Measurements from ENCODE around the gene FOXF1. TPM values are rescaled to one million over a fixed set of nuclear protein-coding genes. Genes with fewer than 3 reads are reported as not detected.

FOXF1 gene
- polyA plus RNA-seq, 3 donors: not detected

GRCh38 chr16:86497551-86498021 lies 12.7 kb upstream of the FOXF1 start:
- Histone ChIP-seq H2AFZ (ENCODE audit: insufficient read depth, low read depth, low read length, poor library complexity, severe bottlenecking) (no peak overlapping the region), H3K9ac (ENCODE audit: insufficient read depth, low read length, poor library complexity, severe bottlenecking) (no peak overlapping the region), H3K4me1 (ENCODE audit: control insufficient read depth in 1 of 2, insufficient read depth in 2 of 2, low read length in 2 of 2) (no peaks in the 10 kb centered on the region), H3K4me2 (replicated peaks; ENCODE audit: extremely low read depth, low read length, poor library complexity, severe bottlenecking) (no peak overlapping the region), H4K20me1 (ENCODE audit: insufficient read depth, low read length) (no peaks in the 10 kb centered on the region), H3K9me3 (replicated peaks in 1 of 2; ENCODE audit: control insufficient read depth in 1 of 2, insufficient read depth in 1 of 2, low read length in 2 of 2) (peaks cover 0 to 46% of the 10 kb centered on the region in 2 donors), H3K36me3 (replicated peaks in 1 of 2; ENCODE audit: control insufficient read depth in 1 of 2, insufficient read depth in 2 of 2, low read length in 2 of 2) (no peaks in the 10 kb centered on the region), H3K4me3 (replicated peaks in 1 of 3; ENCODE audit: low read depth in 2 of 3, low read length in 3 of 3) (no peak overlapping the region), H3K27ac (ENCODE audit: low read depth in 1 of 2, low read length in 2 of 2) (no peak overlapping the region), H3K27me3 (ENCODE audit: control insufficient read depth in 2 of 2, insufficient read depth in 2 of 2, low read length in 2 of 2) (peaks cover 77 to 95% of the 10 kb centered on the region in 2 donors), H3K79me2 (ENCODE audit: insufficient read depth, low read length) (no peaks in the 10 kb centered on the region)
- no peak for DNase-seq
- TF ChIP-seq CTCF (IDR thresholded peaks at IDR 0.05): no peak
- intact Hi-C loops (cut with micrococcal nuclease): no loop called here
- WGBS (ENCODE audit: insufficient coverage): 12% methylated on average over 28 of the region's 44 CpGs
- Mint-ChIP-seq H3K4me1 (no peaks in the 10 kb centered on the region), H3K36me3 (no peaks in the 10 kb centered on the region), H3K27ac (no peak overlapping the region), H3K4me3 (peak overlapping the region in 1 of 2 donors; percentile 30), H3K9me3 (peaks cover 0 to 14% (median 5%) of the 10 kb centered on the region in 7 donors), H3K27me3 (ENCODE audit: low read depth in 3 of 3) (peaks cover 92 to 99% (median 96%) of the 10 kb centered on the region in 3 donors)

- 5% methylated on average over 24 of the region's 29 CpGs for WGBS (ENCODE audit: insufficient coverage)
- peaks cover 79 to 96% of the 10 kb centered on the region in 2 donors for H3K27me3 ChIP-seq (ENCODE audit: control insufficient read depth in 2 of 2, insufficient read depth in 2 of 2, low read length in 2 of 2)
- no peak overlapping the region for H3K4me2 ChIP-seq (replicated peaks; ENCODE audit: extremely low read depth, low read length, poor library complexity, severe bottlenecking)
- intact Hi-C loops (cut with micrococcal nuclease): no loop called here
- H3K4me3 ChIP-seq (replicated peaks in 1 of 3; ENCODE audit: low read depth in 2 of 3, low read length in 3 of 3): no peak overlapping the region
- no peaks in the 10 kb centered on the region for H3K36me3 ChIP-seq (replicated peaks in 1 of 2; ENCODE audit: control insufficient read depth in 1 of 2, insufficient read depth in 2 of 2, low read length in 2 of 2)
- no peaks in the 10 kb centered on the region for H4K20me1 ChIP-seq (ENCODE audit: insufficient read depth, low read length)
- Mint-ChIP-seq H3K4me1 (no peaks in the 10 kb centered on the region), H3K36me3 (no peaks in the 10 kb centered on the region), H3K27ac (peak overlapping the region in 1 of 7 donors; percentile 15), H3K27me3 (ENCODE audit: low read depth in 3 of 3) (peaks cover 92 to 99% (median 97%) of the 10 kb centered on the region in 3 donors), H3K4me3 (peak overlapping the region in 1 of 2 donors; percentile 56), H3K9me3 (peaks cover 0 to 15% (median 5%) of the 10 kb centered on the region in 7 donors)
- peaks cover 0 to 51% of the 10 kb centered on the region in 2 donors for H3K9me3 ChIP-seq (replicated peaks in 1 of 2; ENCODE audit: control insufficient read depth in 1 of 2, insufficient read depth in 1 of 2, low read length in 2 of 2)
- H3K9ac ChIP-seq (ENCODE audit: insufficient read depth, low read length, poor library complexity, severe bottlenecking): no peak overlapping the region
- no peak for DNase-seq
- H3K4me1 ChIP-seq (ENCODE audit: control insufficient read depth in 1 of 2, insufficient read depth in 2 of 2, low read length in 2 of 2): no peaks in the 10 kb centered on the region
- no peak for TF ChIP-seq CTCF (IDR thresholded peaks at IDR 0.05)
- no peak overlapping the region for H2AFZ ChIP-seq (ENCODE audit: insufficient read depth, low read depth, low read length, poor library complexity, severe bottlenecking)
- H3K27ac ChIP-seq (ENCODE audit: low read depth in 1 of 2, low read length in 2 of 2): no peak overlapping the region
- H3K79me2 ChIP-seq (ENCODE audit: insufficient read depth, low read length): no peaks in the 10 kb centered on the region
Observed at GRCh38 chr16:86498155-86498670, 12.1 kb upstream of the FOXF1 start.
